Calu3 (cell line): ENCODE data around the gene CDH13. TPM values are rescaled to one million over a fixed set of nuclear protein-coding genes. Genes with fewer than 3 reads are reported as not detected.

Experiments
- BruUV-seq: library from RNA; stranded (reverse); fragments of 400-500 nt; replicated peaks from 2 replicates; lab custom pipeline; 2021; lab: Mats Ljungman, UMichigan
- CTCF ChIA-PET: fragments of 300-600 bp; sonication (Branson Sonifier 250); formaldehyde crosslinking; loops from one replicate; lab custom pipeline; 2022; ENCODE audit warnings: antibody characterized with exemption; lab: Charles Lee
- DNase-seq: peaks from one replicate; pipeline ENCODE4 v3.0.0; 2022
- H3K27ac Mint-ChIP-seq: one replicate; pipeline ENCODE4 v1.8.0; 2022; ENCODE audit warnings: mixed read lengths; ENCODE audit not compliant: unreplicated experiment
- H3K27me3 Mint-ChIP-seq: one replicate; pipeline ENCODE4 v1.8.0; 2022; ENCODE audit warnings: mixed read lengths; ENCODE audit not compliant: unreplicated experiment
- H3K36me3 Mint-ChIP-seq: one replicate; pipeline ENCODE4 v1.8.0; 2022; ENCODE audit warnings: mild to moderate bottlenecking, moderate library complexity, mixed read lengths; ENCODE audit not compliant: insufficient read depth, unreplicated experiment
- H3K4me1 Mint-ChIP-seq: one replicate; pipeline ENCODE4 v1.8.0; 2022; ENCODE audit warnings: mild to moderate bottlenecking, low read depth, mixed read lengths; ENCODE audit not compliant: unreplicated experiment
- H3K4me3 Mint-ChIP-seq: one replicate; pipeline ENCODE4 v1.8.0; 2022; ENCODE audit warnings: mild to moderate bottlenecking, low read depth, moderate library complexity, mixed read lengths; ENCODE audit not compliant: unreplicated experiment
- H3K9me3 Mint-ChIP-seq: one replicate; pipeline ENCODE4 v1.8.0; 2022; ENCODE audit warnings: low read depth, mixed read lengths; ENCODE audit not compliant: unreplicated experiment
- CTCF ChIP-seq: fragments of 200-600 bp; IDR thresholded peaks from one replicate; pipeline ENCODE4 v1.8.0; 2022; ENCODE audit warnings: antibody characterized with exemption; ENCODE audit not compliant: unreplicated experiment
- intact Hi-C: fragments of 100-400 bp; cut with micrococcal nuclease; formaldehyde crosslinking; loops from one replicate; pipeline ENCODE4 v1.10.0; 2022; ENCODE audit not compliant: unreplicated experiment
- total RNA-seq: library from RNA; stranded (reverse); gene quantifications from 2 replicates; pipeline ENCODE4 v1.2.3, GENCODE V29; 2022

The CDH13 gene
- total RNA-seq, 1 experiment from 2014 or later = not detected

- Mint-ChIP-seq H3K36me3 (no peaks in the 10 kb centered on the region), H3K4me1 (no peaks in the 10 kb centered on the region), H3K9me3 (no peaks in the 10 kb centered on the region), H3K4me3 (no peak overlapping the region), H3K27ac (no peak overlapping the region), H3K27me3 (peaks cover 40% of the 10 kb centered on the region)
- CTCF ChIA-PET = no interaction called here
- no TSS peak for BruUV-seq
- no peak for TF ChIP-seq CTCF
- DNase-seq = no peak
- intact Hi-C loops = loop anchor here (1.0 kb wide), 1 partner anchor 25 kb away; no protein-coding TSS in a partner anchor
Observed at GRCh38 chr16:83630979-83631378, 1004.2 kb downstream of the CDH13 start.

GRCh38 chr16:83633286-83633685 lies 1006.5 kb downstream of the CDH13 start:
- H3K36me3 Mint-ChIP-seq = no peaks in the 10 kb centered on the region
- H3K9me3 Mint-ChIP-seq = no peaks in the 10 kb centered on the region
- no peak overlapping the region for H3K4me3 Mint-ChIP-seq
- CTCF ChIA-PET = no interaction called here
- no peak overlapping the region for H3K27ac Mint-ChIP-seq
- H3K27me3 Mint-ChIP-seq = peaks cover 28% of the 10 kb centered on the region
- TF ChIP-seq CTCF = no peak
- no peaks in the 10 kb centered on the region for H3K4me1 Mint-ChIP-seq
- intact Hi-C loops = no loop called here
- no peak for DNase-seq
- no TSS peak for BruUV-seq

- H3K9me3 Mint-ChIP-seq = peaks cover 4% of the 10 kb centered on the region
- no peaks in the 10 kb centered on the region for H3K4me1 Mint-ChIP-seq
- H3K4me3 Mint-ChIP-seq = no peak overlapping the region
- H3K36me3 Mint-ChIP-seq = no peaks in the 10 kb centered on the region
- H3K27me3 Mint-ChIP-seq = no peaks in the 10 kb centered on the region
- no TSS peak for BruUV-seq
- DNase-seq = no peak
- CTCF ChIA-PET = interaction anchor here (0.6 kb wide), 1 partner anchor 162 kb away, joined by 4 read pairs; no protein-coding TSS in a partner anchor
- intact Hi-C loops = no loop called here
- no peak overlapping the region for H3K27ac Mint-ChIP-seq
- no peak for TF ChIP-seq CTCF
Observed at GRCh38 chr16:83648347-83648746, 1021.6 kb downstream of the CDH13 start.

GRCh38 chr16:83651871-83652270 lies 1025.1 kb downstream of the CDH13 start:
- CTCF ChIA-PET = no interaction called here
- H3K36me3 Mint-ChIP-seq = no peaks in the 10 kb centered on the region
- DNase-seq = no peak
- no peak overlapping the region for H3K4me3 Mint-ChIP-seq
- TF ChIP-seq CTCF = no peak
- H3K27me3 Mint-ChIP-seq = no peaks in the 10 kb centered on the region
- intact Hi-C loops = no loop called here
- BruUV-seq = no TSS peak
- no peak overlapping the region for H3K27ac Mint-ChIP-seq
- H3K4me1 Mint-ChIP-seq = no peaks in the 10 kb centered on the region
- H3K9me3 Mint-ChIP-seq = no peaks in the 10 kb centered on the region
